ENCODE data around the gene SPRY2. TPM values are rescaled to one million over a fixed set of nuclear protein-coding genes. Genes with fewer than 3 reads are reported as not detected.

Gene SPRY2, protein sequence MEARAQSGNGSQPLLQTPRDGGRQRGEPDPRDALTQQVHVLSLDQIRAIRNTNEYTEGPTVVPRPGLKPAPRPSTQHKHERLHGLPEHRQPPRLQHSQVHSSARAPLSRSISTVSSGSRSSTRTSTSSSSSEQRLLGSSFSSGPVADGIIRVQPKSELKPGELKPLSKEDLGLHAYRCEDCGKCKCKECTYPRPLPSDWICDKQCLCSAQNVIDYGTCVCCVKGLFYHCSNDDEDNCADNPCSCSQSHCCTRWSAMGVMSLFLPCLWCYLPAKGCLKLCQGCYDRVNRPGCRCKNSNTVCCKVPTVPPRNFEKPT
- total RNA-seq = 43.2 TPM

DNA sequence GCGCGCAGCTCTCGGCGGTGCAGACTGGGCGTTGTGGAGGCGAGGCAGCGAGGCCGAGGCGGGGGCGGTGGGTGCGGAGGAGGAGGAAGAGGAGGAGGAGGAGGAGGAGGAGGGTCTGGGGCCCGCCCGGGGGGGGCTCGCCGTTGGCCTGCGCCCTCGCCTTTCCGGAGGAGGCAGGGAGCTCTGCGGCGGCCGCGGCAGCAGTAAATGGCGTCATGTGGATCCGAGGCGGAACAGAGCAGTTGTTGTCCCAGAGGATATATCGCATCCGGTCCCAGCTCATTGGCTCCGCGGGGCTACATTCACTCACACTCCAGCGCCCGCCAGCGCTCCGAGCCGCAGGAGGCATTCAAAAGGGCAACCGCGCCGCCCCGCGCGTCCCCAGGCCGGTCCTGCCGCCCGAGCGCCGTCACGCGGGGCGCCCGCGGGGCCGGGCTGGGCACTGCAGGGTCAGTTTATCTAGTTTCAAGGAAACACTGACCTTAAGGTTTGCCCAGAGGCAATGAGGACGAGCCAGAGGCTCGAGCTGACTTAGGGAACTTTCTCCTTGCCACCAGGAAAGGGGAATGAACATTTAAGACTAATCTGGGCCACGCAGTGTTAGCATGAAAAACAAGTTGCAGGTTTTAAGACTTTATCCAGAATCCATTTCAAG is at the start of gene SPRY2:
Gene SPRY2, minus strand, starts transcription at position 26 of the 655 bp plus-strand sequence. CDS start 3,421 bp downstream, outside the sequence.
- H3K9me3 ChIP-seq = no peaks in the 10 kb centered on the region
- intact Hi-C loops (cut with DNase I) = loop anchor here (5.0 kb wide), 2 partner anchors 46 to 131 kb away; no protein-coding TSS in a partner anchor
- H3K27ac ChIP-seq = peak within 1 kb of the TSS; percentile 89
- peak within 1 kb of the TSS; percentile 78 to 82 for H3K4me3 ChIP-seq
- no peaks in the 10 kb centered on the region for H3K36me3 ChIP-seq
- DNase-seq (ENCODE audit: extremely low spot score in 2 of 2) = peak in 1 of 2 donors; percentile 98
- H3K4me1 ChIP-seq = peaks cover 34% of the 10 kb centered on the region
- TF ChIP-seq, protein P1, sequence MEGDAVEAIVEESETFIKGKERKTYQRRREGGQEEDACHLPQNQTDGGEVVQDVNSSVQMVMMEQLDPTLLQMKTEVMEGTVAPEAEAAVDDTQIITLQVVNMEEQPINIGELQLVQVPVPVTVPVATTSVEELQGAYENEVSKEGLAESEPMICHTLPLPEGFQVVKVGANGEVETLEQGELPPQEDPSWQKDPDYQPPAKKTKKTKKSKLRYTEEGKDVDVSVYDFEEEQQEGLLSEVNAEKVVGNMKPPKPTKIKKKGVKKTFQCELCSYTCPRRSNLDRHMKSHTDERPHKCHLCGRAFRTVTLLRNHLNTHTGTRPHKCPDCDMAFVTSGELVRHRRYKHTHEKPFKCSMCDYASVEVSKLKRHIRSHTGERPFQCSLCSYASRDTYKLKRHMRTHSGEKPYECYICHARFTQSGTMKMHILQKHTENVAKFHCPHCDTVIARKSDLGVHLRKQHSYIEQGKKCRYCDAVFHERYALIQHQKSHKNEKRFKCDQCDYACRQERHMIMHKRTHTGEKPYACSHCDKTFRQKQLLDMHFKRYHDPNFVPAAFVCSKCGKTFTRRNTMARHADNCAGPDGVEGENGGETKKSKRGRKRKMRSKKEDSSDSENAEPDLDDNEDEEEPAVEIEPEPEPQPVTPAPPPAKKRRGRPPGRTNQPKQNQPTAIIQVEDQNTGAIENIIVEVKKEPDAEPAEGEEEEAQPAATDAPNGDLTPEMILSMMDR (IDR thresholded peaks at IDR 0.05) = no peak
- TF ChIP-seq POLR2A (IDR thresholded peaks at IDR 0.05) = peak in 1 of 2 donors; percentile 88
- peak; percentile 42 to 86 for TF ChIP-seq POLR2AphosphoS5 (IDR thresholded peaks at IDR 0.05; ENCODE audit: insufficient read depth in 1 of 2, low read depth in 1 of 2)
- no peaks in the 10 kb centered on the region for H3K27me3 ChIP-seq

DNA sequence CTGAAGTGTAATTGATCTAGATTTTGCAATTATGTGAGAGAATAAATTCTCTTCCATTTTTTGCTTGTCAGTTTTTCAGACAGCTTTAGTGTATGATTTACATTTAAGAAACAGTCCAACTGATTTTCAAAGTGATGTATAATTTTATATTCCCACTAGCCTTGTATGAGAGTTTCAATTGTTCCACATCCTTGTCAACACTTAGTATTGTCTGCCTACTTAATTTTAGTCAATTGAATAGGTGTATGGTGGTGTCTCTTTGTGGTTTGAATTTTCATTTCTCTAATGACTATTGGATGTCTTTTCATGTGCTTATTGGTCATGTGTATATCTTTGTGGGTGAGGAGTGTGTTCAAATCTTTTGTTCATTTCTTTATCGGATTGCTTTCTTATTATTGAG is 49.4 kb upstream of the SPRY2 start:
- no peak overlapping the region for H3K4me3 ChIP-seq
- no peak for TF ChIP-seq POLR2A (IDR thresholded peaks at IDR 0.05)
- TF ChIP-seq, protein P1 (IDR thresholded peaks at IDR 0.05) = no peak
- no peak for TF ChIP-seq POLR2AphosphoS5 (IDR thresholded peaks at IDR 0.05; ENCODE audit: insufficient read depth in 1 of 2, low read depth in 1 of 2)
- no peak for DNase-seq (ENCODE audit: extremely low spot score in 2 of 2)
- H3K4me1 ChIP-seq = no peaks in the 10 kb centered on the region
- H3K27me3 ChIP-seq = no peaks in the 10 kb centered on the region
- no peaks in the 10 kb centered on the region for H3K36me3 ChIP-seq
- no peak overlapping the region for H3K27ac ChIP-seq
- intact Hi-C loops (cut with DNase I) = loop anchor here (10.0 kb wide), 1 partner anchor 1994 kb away; no protein-coding TSS in a partner anchor
- no peaks in the 10 kb centered on the region for H3K9me3 ChIP-seq

DNA sequence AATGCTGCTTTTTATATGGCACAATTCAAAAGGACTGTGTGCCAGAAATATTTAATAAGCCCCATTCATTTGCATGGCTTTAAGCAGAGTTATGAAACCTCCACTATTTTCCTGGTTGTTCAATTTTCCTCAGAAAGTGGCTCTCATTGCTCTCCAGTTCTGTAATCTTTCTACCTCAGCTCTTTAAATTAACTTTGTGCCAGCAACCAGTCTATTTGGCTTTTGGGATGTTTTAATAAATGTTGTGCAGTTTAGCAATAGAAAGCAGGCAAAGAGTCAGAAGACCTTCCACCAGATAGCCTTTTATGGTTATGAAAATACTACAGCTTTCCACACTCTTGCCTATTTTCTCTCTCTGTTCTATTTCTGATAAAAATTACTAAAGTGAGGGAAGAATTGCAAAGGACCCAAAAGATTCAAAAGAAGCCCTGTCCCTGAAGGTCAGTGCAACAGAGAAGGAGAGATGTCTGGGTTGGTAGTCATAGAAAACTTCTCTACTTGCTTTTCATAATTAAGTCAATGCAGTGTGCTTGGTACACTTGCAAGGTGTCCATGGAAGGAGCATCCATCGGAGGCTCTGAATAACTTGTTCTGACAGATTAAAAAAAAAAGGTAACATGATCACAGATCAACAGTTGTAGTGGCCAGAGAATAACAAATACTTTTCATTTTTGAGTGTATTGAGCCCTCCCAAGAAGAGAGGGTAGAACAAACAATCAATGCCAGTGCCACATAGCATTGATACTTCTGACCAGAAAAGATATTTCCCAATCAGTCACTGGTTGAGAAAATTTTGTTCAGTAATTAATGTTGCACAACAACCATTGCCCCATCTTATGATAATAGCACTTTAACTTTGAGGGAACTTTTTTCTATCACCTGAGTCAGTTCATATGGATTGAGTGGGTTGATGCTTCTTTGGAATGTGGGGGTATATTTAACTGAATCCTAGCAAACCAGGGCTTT is 48.4 kb upstream of the SPRY2 start:
- Histone ChIP-seq H3K27ac (no peak overlapping the region), H3K36me3 (no peaks in the 10 kb centered on the region), H3K9me3 (no peaks in the 10 kb centered on the region), H3K27me3 (no peaks in the 10 kb centered on the region), H3K4me3 (no peak overlapping the region), H3K4me1 (no peaks in the 10 kb centered on the region)
- intact Hi-C loops (cut with DNase I) = loop anchor here (5.0 to 10.0 kb wide), 2 partner anchors 47 to 1995 kb away; partner anchors contain the start of gene SPRY2
- no peak for TF ChIP-seq POLR2A (IDR thresholded peaks at IDR 0.05)
- TF ChIP-seq, protein P1 (IDR thresholded peaks at IDR 0.05) = no peak
- no peak for TF ChIP-seq POLR2AphosphoS5 (IDR thresholded peaks at IDR 0.05; ENCODE audit: insufficient read depth in 1 of 2, low read depth in 1 of 2)
- DNase-seq (ENCODE audit: extremely low spot score in 2 of 2) = no peak

DNA sequence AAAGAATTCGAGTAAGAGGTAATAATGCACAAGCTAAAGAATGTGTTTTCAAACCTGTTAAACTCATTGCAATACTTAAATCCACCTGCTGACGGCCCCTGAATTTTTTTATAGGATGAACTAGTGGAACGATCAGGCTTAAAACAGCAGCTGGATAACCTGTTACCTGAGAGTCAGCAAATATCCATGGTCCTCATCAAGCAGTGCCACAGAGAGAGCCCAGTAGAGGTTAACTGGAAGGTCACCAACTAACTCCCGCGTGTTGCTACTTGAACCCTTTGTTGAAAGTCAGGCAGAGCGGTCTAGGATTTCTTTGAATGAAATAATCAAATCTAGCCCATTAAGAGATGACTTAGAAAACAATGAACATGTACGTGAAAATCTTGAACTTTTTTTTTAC is 47.6 kb upstream of the SPRY2 start:
- Histone ChIP-seq H3K27ac (no peak overlapping the region), H3K9me3 (no peaks in the 10 kb centered on the region), H3K27me3 (no peaks in the 10 kb centered on the region), H3K4me1 (no peaks in the 10 kb centered on the region), H3K4me3 (no peak overlapping the region), H3K36me3 (no peaks in the 10 kb centered on the region)
- intact Hi-C loops (cut with DNase I) = loop anchor here (5.0 kb wide), 1 partner anchor 46 kb away; the partner anchor contains the start of gene SPRY2
- TF ChIP-seq POLR2AphosphoS5 (IDR thresholded peaks at IDR 0.05; ENCODE audit: insufficient read depth in 1 of 2, low read depth in 1 of 2) (no peak), POLR2A (IDR thresholded peaks at IDR 0.05) (no peak)
- TF ChIP-seq, protein P1 (IDR thresholded peaks at IDR 0.05) = no peak
- DNase-seq (ENCODE audit: extremely low spot score in 2 of 2) = no peak

Measured in vagina (tissue), 2 donors.